ENCODE measurements around the gene PLAU. TPM values are rescaled to one million over a fixed set of nuclear protein-coding genes. Genes with fewer than 3 reads are reported as not detected.

Gene PLAU
- total and polyA plus RNA-seq, 2 experiments from 2014 or later = 13.3 to 17.5 TPM

GRCh38 chr10:73873838-73874215, 37.1 kb upstream of the PLAU start:
- H3K27ac ChIP-seq (ENCODE audit: low read depth) = no peak overlapping the region
- no peak overlapping the region for H2AFZ ChIP-seq

More at GRCh38 chr10:73873838-73874215, 37.1 kb upstream of the PLAU start:
- H3K9me2 ChIP-seq (ENCODE audit: insufficient read depth) = no peaks in the 10 kb centered on the region
- H3K4me1 ChIP-seq (ENCODE audit: insufficient read depth) = peaks cover 4% of the 10 kb centered on the region
- peaks cover 7% of the 10 kb centered on the region; the same call in 1 of the 2 replicates for H3K27me3 ChIP-seq (ENCODE audit: insufficient read depth)
- H3K4me3 ChIP-seq = peak overlapping the region; percentile 65
- H3K36me3 Mint-ChIP-seq (ENCODE audit: low read depth) = peaks cover 34% of the 10 kb centered on the region
- H3K9me3 Mint-ChIP-seq = no peaks in the 10 kb centered on the region
- peak overlapping the region; percentile 68; the same call in 1 of the 2 replicates for H3K4me2 ChIP-seq
- peaks cover 31% of the 10 kb centered on the region; the same call in 1 of the 2 replicates for H4K20me1 ChIP-seq (replicated peaks; ENCODE audit: insufficient read depth)
- peaks cover 16% of the 10 kb centered on the region for H3K27me3 Mint-ChIP-seq (ENCODE audit: insufficient read depth, low read depth, poor library complexity)
- peaks cover 17% of the 10 kb centered on the region; the same call in 1 of the 2 replicates for H3F3A ChIP-seq (replicated peaks; ENCODE audit: low read depth)
- peaks cover 41% of the 10 kb centered on the region for H3K79me2 ChIP-seq (replicated peaks; ENCODE audit: insufficient read depth)
- H3K4me3 Mint-ChIP-seq = peak overlapping the region; percentile 56; the same call in 2 of the 3 replicates
- no peaks in the 10 kb centered on the region for H3K36me3 ChIP-seq (ENCODE audit: insufficient read depth)
- H3K4me1 Mint-ChIP-seq = peaks cover 33% of the 10 kb centered on the region
- TF ChIP-seq ETS1 (IDR thresholded peaks at IDR 0.05) (no peak), REST (IDR thresholded peaks at IDR 0.05; ENCODE audit: unreplicated experiment) (no peak), CREB1 (CRISPR knock-in tag; IDR thresholded peaks at IDR 0.05; ENCODE audit: low read depth) (no peak), ZNF114 (CRISPR knock-in tag; IDR thresholded peaks at IDR 0.05) (no peak), STAT1 (IDR thresholded peaks at IDR 0.05; ENCODE audit: unreplicated experiment) (no peak), JUNB (IDR thresholded peaks at IDR 0.05; ENCODE audit: unreplicated experiment) (no peak), ZNF462 (CRISPR knock-in tag; IDR thresholded peaks at IDR 0.05) (no peak), EZH2phosphoT487 (IDR thresholded peaks at IDR 0.05; ENCODE audit: unreplicated experiment) (no peak), EZH2 (IDR thresholded peaks at IDR 0.05; ENCODE audit: low read depth, unreplicated experiment) (no peak), NANOG (IDR thresholded peaks at IDR 0.05; ENCODE audit: borderline replicate concordance) (no peak)
- ATAC-seq = peak; percentile 8; the same call in 2 of the 3 replicates
- DNase-seq (ENCODE audit: low spot score) = no peak
- no peak overlapping the region for H3K27ac Mint-ChIP-seq
